HG03095 (cell line): Measurements from ENCODE around the gene CENPX.
A peak's percentile ranks its signal among the peaks of the same experiment; 100 is the strongest.

Experiments used
- ATAC-seq: cut with Tn5 transposase; IDR thresholded peaks from one replicate; pipeline ENCODE4 v1.9.1; 2021; ENCODE audit warnings: moderate library complexity; ENCODE audit not compliant: unreplicated experiment

The CENPX gene

GRCh38 chr17:82022310-82022980 is at the start of gene CENPX:
TSS of gene CENPX (minus strand) at chr17:82022878. CDS start at chr17:82022861, 17 bp downstream.
- no peak for ATAC-seq

- no peak for ATAC-seq
Measured at GRCh38 chr17:82070611-82071010, 47.9 kb upstream of the CENPX start.

GRCh38 chr17:82065638-82066303 is 43.1 kb upstream of the CENPX start, which contains the start of gene DUS1L:
TSS of gene DUS1L (minus strand) at chr17:82065804. CDS start at chr17:82065059, 745 bp downstream.
- peak; percentile 52 for ATAC-seq

GRCh38 chr17:82065193-82065637 is 42.5 kb upstream of the CENPX start:
- ATAC-seq, result peak; percentile 15

GRCh38 chr17:82064433-82065192 is 41.9 kb upstream of the CENPX start:
- ATAC-seq, result no peak

DNA sequence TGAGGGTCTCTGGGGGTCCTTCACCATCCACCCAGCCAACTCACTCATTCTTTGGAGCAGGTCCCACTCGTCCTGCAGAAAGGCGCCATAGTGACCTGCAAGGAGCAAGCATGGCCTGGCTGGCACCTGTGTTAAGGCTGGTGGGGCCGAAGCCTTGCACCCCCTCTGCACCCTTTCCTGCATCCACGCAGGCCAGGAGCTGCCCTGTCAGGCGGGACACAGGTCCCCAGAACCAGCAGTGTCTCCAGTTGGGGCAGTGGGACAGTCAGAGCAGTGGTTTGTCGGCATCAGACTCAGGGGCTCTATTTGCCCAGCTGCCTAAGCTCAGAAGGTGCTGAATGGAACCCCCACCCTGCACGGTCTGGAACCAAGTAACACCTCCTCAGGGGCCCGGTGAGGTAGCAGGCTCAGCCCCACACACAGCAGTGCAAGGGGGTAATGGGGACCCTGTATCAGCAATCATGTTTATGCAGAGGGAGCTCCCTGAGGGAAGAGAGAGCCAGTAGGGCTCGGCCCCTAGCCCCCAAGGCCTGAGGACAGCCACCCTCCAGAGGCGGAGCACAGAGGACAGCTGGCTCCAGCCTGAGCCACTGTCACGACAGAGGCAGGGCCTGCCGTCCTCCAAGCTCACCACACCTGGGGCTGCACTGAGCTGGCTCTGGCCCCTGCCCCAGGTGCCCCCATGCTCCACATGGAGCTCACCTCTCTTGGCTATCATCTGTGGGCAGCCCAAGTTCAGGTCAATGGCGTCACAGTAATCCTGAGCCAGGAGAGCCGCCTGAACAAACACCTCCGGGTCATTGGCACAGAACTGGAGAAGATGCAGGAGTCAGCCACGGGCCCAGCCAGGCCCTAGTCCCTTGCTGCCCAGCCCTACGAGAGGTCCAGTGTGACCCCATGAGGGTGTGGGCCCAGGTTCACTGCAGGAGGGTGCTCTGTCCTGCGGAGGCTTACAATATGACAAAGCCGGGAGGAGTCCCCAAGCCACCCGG is 41.0 kb upstream of the CENPX start:
- no peak for ATAC-seq

DNA sequence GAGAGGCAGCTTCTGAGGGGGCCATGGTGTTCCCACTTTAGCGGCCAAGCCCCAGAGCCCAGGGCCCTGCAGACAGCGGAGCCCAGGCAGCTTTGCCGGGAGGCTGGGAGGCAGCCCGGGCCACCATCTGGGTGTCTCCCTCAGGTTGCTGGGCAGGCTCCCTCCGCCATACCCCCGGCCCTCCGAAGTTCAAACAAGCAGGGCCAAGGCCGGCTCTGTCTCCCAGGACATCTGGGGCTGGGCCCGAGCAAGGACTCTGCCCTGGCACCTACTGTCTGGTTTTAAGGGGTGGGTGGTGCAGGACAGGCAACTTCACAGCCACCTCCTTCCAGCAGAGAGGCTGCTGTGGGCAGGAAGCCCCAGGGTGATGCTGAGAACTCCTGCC is 40.3 kb upstream of the CENPX start:
- no peak for ATAC-seq

DNA sequence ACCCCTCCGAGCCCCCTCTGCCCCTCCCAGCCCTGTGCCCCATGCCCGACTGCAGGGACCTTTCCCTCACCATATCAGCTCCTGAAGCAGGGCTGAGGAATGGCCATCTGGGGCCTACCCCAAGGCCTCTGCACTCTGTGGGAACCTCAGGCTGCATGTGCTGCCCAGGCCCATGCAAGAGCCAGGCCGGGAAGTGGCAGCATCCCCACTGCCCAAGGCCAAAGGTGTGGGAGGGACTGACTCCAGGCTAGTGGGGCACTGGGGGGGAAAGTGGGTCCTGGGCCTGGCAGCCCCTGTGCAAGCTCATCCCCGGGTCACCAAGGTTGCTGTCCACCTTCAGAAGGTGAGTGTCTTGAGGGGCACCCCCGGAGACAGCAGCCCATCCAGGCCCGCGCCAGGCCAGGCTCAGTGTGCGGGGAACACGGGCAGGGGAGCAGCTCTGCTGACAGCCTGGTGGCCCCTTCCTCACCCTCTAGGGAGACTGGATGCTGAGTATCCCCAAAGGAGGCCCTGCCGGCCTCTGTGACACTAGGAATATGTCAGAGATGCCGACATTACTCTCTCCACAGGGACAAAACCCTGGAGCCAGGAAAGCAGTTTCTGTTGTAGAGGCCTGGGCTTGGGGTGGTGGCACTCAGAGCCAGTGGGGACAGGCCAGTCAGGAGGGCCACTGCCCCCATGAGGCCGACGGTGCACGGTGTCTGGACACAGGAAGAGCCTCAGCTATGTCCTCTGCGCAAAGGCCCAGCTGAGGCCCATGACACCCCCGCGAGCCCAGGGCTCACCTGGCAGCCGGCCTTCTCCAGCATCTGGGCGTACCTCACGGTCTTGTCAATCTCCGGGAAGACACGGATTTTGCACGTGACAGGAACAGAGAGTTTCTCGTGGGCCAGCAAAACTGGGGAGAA is 39.7 kb upstream of the CENPX start:
- no peak for ATAC-seq

DNA sequence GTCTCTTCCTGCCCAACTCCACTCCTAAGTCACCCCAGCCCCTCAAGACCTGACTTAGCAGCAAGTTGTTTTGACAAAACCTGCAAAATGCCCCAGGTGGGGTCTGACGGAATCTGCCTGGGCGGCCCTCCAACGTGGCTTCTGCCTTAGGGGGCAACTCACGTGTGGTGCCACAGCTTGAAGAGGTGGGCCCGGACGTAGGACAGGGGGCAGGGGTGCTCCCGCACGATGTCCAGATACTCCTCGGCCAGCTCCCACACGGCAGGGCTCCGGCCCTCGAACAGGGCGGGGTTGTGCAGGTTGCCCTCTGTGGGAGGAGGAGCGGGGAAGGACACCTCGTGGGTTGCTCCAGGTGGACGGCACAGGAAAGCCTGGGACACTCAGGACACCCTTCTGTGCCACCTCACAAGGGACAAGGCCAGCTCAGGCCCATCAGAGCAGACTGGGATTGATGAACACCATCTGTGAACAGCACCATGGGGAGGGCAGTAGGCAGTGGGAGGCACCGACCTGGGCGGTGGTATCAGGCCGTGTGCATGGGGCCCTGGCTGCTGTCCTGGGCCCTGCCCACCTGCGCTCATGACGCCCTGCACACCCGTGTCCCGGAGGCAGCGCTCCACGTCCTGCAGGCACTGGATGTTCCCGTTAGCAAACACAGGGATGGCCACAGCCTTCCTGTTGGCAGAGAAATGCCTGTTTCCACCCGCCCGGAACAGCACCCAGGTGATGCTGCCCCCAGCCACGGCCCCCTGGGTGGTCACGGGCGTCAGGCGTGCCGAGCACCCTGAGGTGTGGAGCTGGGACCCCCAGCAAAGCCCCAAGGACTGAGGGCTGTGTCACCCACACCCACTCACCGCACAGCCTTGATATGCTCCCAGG is 38.6 kb upstream of the CENPX start:
- no peak for ATAC-seq

- ATAC-seq, result no peak
Measured at GRCh38 chr17:82060614-82061013, 37.9 kb upstream of the CENPX start.

GRCh38 chr17:82060001-82060380 is 37.3 kb upstream of the CENPX start:
- no peak for ATAC-seq

GRCh38 chr17:82059272-82060000 is 36.8 kb upstream of the CENPX start:
- ATAC-seq, result no peak

DNA sequence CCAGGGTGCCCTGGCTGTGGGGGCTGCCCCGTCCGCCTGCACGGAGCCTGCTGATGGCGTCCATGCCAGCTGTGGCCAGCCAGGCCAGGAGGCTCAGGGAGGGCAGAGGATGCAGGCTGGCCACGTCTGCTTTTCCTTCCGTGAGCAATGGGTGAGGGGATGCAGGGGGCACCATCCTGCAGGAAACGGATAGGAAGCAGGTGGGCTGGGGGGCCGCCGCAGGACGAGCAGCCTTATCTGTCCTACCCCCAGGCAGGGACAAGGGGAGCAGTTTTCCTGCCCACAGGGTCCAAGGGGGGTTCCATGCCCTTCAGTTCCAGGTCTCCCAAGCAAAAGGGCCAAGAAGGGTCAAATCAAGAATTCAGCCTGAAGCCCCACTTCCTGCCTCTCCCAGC is 36.2 kb upstream of the CENPX start:
- no peak for ATAC-seq

DNA sequence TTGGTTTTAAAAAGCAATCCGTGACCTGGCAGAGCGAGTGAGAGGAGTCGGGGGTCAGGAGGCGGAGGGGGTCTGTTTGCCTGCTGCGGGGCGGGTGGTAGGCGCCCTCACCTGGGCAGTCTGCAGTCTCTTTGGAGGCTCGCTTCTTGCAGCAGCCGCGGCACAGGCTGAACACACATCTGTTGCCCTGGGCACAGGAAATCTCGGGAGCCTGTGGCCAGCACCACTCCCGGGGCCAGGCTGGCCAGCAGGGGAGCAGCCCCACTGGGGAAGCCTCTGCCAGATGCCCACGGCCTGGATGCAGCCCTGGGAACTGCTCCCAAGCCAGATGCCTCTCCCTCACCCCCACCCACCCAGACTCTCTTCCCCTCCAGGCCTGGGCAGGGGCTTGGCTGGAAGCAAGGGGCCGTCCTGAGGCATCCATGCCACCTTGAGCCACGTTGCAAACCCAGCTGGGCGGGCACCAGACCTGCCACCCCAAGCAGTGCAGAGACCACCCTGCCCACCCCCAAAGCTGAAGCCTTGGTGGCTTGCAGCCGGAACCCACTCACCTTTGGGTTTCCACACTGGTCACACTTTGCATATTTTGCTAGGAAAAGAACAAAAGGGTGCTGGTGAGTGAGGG is 35.7 kb upstream of the CENPX start:
- ATAC-seq, result no peak

DNA sequence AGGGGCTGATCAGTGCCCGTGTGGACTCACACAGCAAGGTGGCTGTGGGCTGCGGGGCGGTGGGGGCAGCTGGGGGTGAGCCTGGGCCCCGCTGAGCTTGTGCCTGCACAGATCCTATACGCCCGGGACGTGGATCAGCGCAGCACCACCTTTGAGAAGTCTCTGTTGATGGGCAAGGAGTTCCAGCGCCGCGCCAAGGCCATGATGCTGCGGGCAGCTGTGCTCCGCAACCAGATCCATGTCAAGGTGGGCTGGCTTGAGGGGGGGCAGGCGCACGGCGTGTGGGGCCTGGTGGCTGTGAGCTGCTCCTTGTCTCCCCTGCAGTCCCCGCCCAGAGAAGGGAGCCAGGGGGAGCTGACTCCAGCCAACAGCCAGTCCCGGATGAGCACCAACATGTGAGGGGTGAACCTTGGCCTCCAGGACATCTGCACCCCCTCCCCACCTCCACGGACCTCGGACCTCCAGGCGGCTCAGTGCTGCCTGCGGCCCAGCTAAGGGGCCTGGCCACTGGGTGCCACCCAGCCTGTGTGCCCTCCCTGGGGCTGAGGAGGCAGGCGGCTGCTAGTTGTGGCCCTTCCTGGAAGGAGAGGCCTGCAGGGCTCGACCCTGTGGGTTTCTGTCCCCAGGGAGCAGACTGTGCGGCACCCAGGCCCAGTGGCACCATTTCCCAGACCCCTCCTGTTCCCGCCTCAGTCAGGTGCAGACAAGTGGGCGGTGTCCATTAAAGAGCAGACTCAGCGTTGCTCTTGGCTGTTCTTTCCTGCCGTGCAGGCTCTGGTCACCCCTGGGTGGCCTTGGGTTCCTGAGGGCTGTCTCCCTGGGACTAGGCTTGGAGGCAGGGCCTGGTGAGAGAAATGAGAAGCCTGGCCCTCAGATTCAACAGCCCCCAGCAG is 34.3 kb upstream of the CENPX start:
- ATAC-seq, result no peak

GRCh38 chr17:82055965-82056728 is 33.5 kb upstream of the CENPX start:
- no peak for ATAC-seq
